Left renal pelvis (tissue), 4 donors: ENCODE results near the gene HMOX2. TPM values are rescaled to one million over a fixed set of nuclear protein-coding genes. Genes with fewer than 3 reads are reported as not detected.

Experiments
- DNase-seq, 4 donors: peaks; one replicate each; pipeline ENCODE4 v3.0.0-alpha.2; 2013; ENCODE audit warnings: low read depth in 4 of 4, low spot score in 3 of 4
- polyA plus RNA-seq, 4 donors: library from polyadenylated mRNA; unstranded; fragments of 120-200 nt; gene quantifications; one replicate each; pipeline ENCODE4 v1.2.1, GENCODE V29; 2013; ENCODE audit not compliant: insufficient read length in 4 of 4

HMOX2 gene
- polyA plus RNA-seq, 4 donors = 47.5 to 53.7 (median 49.6) TPM

GRCh38 chr16:4550591-4550990 is 74.4 kb downstream of the HMOX2 start:
- no peak for DNase-seq

GRCh38 chr16:4552541-4552940 is 76.3 kb downstream of the HMOX2 start:
- no peak for DNase-seq

- no peak for DNase-seq
Measured at GRCh38 chr16:4556112-4556511, 79.9 kb downstream of the HMOX2 start, which contains the start of gene C16orf96. Gene C16orf96 (plus strand): TSS chr16:4556340. CDS start chr16:4556490, 150 bp downstream.

GRCh38 chr16:4556580-4556979 is 80.4 kb downstream of the HMOX2 start:
- no peak for DNase-seq

- DNase-seq = no peak
Measured at GRCh38 chr16:4557973-4558372, 81.8 kb downstream of the HMOX2 start.

Other genes starting within 250 kb of the HMOX2 start
- gene SRL, start 234.3 kb upstream of the HMOX2 start, polyA plus RNA-seq = 1 to 10 TPM in 3 of 4 donors, under 1 TPM in 1; 0.90 to 2.9 (median 1.5) TPM
- gene TFAP4, start 203.4 kb upstream of the HMOX2 start, polyA plus RNA-seq = 10 to 100 TPM; 16.1 to 29.1 (median 17.7) TPM
- gene GLIS2, start 160.3 kb upstream of the HMOX2 start, polyA plus RNA-seq = 10 to 100 TPM; 36.0 to 75.3 (median 45.3) TPM
- 10 to 100 TPM; 19.4 to 36.3 (median 21.6) TPM for gene PAM16, start 125.1 kb upstream of the HMOX2 start, polyA plus RNA-seq
- gene VASN, start 104.5 kb upstream of the HMOX2 start, polyA plus RNA-seq = 10 to 100 TPM; 35.7 to 68.7 (median 44.1) TPM
- gene CORO7, start 59.8 kb upstream of the HMOX2 start, polyA plus RNA-seq = 10 to 100 TPM; 14.1 to 25.5 (median 16.9) TPM
- 10 to 100 TPM; 24.3 to 48.9 (median 37.1) TPM for gene DNAJA3, start 50.5 kb upstream of the HMOX2 start, polyA plus RNA-seq
- gene NMRAL1, start 1.8 kb upstream of the HMOX2 start, polyA plus RNA-seq = 10 to 100 TPM; 27.3 to 52.9 (median 35.3) TPM
- 10 to 100 TPM; 21.0 to 31.1 (median 28.3) TPM for gene CDIP1, start 62.4 kb downstream of the HMOX2 start, polyA plus RNA-seq
- gene C16orf96, start 79.9 kb downstream of the HMOX2 start, polyA plus RNA-seq = under 1 TPM; 0.14 to 0.41 (median 0.23) TPM
- 10 to 100 TPM; 11.7 to 30.8 (median 14.2) TPM for gene UBALD1, start 138.5 kb downstream of the HMOX2 start, polyA plus RNA-seq
- gene MGRN1, start 148.4 kb downstream of the HMOX2 start, polyA plus RNA-seq = 10 to 100 TPM; 38.7 to 70.3 (median 53.1) TPM
- 10 to 100 TPM; 27.0 to 54.6 (median 35.6) TPM for gene NUDT16L1, start 217.2 kb downstream of the HMOX2 start, polyA plus RNA-seq